Activated T-cell treated with anti-CD3 and anti-CD28 coated beads for 1 hour (primary cell): ENCODE data around the gene EEF1B2.
"Not testable (repeated sequence)": the region's sequence is repeated elsewhere in the genome, so short reads cannot be mapped to it uniquely, and the experiment has no call there.

Experiments
- DNase-seq: peaks from one replicate; pipeline ENCODE4 v3.0.0-alpha.2; 2020; ENCODE audit warnings: low read depth

Gene EEF1B2

GRCh38 chr2:206159346-206160124 is at the start of gene EEF1B2, which contains the start of gene NDUFS1:
TSS of gene EEF1B2 (plus strand) at chr2:206159895. CDS start at chr2:206159980, 85 bp downstream.
TSS of gene NDUFS1 (minus strand) at chr2:206159444. CDS start at chr2:206153678, 5,766 bp downstream.
- peak; percentile 90 for DNase-seq

- no peak for DNase-seq
Observed at GRCh38 chr2:206112108-206112507, 47.6 kb upstream of the EEF1B2 start.

GRCh38 chr2:206112846-206113547 is 46.7 kb upstream of the EEF1B2 start:
- no peak for DNase-seq

DNA sequence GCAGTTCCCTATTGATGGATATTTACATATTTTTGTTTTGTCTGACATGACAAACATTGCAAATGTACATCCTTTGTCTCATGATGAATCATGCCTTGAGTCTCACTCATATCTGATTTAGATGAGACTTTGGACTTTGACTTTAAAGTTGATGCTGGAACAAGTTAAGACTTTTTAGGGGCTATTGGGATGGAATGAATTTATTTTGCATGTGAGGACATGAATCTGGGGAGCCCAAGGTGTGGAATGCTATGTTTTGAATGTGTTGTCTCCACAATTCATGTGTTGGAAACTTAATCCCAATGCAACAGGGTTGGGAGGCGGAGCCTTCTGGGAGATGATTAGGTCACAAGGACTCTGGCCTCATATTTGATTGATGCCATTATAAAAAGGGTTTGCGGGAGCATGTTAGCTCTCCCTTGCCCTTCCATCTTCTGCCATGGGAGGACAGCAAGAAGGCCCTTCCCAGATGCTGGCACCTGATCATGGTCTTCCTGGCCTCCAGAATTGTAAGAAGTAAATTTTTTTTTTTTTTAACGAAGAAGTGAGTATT is 44.6 kb upstream of the EEF1B2 start:
- no peak for DNase-seq

DNA sequence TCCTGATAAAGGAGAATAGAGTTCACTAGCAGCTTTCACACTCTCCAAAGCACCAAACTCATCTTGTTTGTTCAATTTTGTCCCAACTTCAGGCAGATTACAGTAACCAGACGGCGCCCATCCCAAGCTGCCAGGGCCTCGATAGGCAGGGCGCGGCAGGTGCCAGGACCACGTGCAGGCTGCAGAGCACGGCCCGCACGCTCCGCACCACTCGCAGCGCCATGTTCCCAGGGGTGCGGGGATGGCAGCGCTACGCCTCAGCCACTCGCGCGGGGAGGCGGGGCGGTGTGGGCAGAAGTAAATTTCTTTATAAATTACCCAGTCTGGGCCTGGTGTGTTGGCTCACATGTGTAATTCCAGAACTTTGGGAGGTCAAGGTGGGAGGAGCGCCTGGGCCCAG is 43.4 kb upstream of the EEF1B2 start:
- no peak for DNase-seq

DNA sequence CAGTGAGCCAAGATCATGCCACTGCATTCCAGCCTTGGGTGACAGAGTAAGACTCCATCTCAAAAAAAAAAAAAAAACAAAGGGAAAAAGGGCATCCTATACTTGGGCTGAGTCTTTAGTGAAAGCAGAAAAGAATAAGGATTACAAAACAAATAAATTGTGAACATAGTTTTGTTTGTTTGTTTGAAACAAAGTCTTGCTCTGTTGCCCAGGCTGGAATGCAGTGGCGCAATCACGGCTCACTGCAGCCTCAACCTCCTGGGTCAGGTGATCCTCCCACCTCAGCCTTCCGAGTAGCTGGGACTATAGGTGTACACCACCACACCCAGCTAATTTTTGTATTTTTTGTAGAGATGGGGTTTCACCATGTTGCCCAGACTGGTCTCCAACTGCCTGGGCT is 37.1 kb upstream of the EEF1B2 start:
- DNase-seq: not testable (repeated sequence)

- no peak for DNase-seq
Observed at GRCh38 chr2:206125901-206126300, 33.8 kb upstream of the EEF1B2 start.

- no peak for DNase-seq
Observed at GRCh38 chr2:206127656-206128055, 32.0 kb upstream of the EEF1B2 start.

DNA sequence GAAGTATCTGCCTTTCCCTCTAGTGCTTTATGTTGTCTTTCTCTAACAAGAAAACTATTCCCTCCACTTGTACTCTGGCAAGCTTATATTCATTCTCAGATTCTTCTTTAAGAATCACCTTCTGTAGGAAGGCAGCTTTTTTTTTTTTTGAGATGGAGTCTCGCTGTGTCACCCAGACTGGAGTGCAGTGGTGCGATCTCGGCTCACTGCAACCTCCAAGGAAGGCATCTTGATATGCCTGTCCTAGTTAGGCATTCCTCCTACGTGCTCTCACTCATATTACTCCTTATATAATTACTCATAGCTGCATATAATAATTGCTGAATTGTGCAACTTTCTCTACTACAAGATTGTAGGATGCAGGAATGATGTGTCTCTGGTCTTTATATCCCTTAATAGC is 16.2 kb upstream of the EEF1B2 start:
- DNase-seq: no peak

GRCh38 chr2:206144383-206144782 is 15.3 kb upstream of the EEF1B2 start:
- DNase-seq: no peak

- DNase-seq: no peak
Observed at GRCh38 chr2:206145665-206146064, 14.0 kb upstream of the EEF1B2 start.

DNA sequence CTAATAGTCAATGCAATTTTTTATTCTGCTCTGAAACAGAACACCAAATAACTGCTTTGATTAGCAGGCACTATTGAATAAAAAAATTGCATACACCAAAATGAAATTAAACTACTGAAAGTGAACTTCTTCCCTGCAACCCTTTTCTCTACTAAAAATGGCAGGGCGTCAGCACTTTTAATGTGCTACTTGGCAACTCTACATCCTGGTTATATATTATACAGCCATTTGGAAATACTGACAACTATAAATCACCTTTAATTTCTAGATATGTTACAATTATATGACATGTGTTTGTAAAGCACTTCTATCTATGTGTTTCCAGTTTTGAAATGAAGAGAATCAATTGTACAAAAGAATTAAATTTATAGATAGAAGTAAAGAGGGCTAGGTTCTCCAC is 10.4 kb upstream of the EEF1B2 start:
- no peak for DNase-seq

DNA sequence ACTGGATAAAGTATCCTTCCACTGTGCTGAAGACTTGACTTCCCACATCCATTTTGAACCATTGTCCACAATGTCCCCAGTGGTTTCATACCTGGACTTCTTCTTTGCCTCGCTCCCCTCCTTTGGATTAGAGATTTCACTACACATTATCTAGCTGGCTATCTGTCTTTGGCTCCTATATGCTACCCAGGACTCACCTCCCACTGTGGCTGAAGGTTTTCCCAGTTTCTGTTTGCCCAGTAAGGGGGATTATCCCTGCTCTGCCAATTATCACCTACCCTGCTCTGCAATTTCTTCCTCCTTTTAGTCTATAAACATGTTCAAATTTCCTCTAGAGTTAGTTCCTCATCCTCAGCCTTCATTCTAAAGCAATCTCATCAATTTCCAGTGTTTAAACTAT is 9.5 kb upstream of the EEF1B2 start:
- DNase-seq: no peak

DNA sequence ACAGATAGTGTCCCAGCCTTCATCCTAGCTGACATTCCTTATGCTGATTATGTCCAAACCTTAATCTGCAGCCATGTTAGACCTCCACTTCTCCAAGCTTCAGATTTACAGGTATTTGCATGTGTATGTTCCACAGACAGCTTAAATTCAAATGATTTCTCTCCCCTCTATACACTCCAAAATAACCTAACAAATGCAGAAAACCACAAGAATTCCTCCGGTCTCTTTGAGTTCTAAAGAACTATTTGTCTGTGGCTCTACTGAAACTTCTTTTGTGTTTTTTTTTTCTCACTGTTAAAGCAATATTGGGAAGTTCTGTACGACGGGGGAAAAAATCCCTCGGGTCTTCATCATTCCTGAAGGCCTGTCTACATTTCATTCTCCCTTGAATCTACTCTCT is 9.1 kb upstream of the EEF1B2 start:
- DNase-seq: no peak

GRCh38 chr2:206154197-206154596 is 5.5 kb upstream of the EEF1B2 start:
- no peak for DNase-seq

- not testable (repeated sequence) for DNase-seq
Observed at GRCh38 chr2:206157014-206157413, 2.7 kb upstream of the EEF1B2 start.

DNA sequence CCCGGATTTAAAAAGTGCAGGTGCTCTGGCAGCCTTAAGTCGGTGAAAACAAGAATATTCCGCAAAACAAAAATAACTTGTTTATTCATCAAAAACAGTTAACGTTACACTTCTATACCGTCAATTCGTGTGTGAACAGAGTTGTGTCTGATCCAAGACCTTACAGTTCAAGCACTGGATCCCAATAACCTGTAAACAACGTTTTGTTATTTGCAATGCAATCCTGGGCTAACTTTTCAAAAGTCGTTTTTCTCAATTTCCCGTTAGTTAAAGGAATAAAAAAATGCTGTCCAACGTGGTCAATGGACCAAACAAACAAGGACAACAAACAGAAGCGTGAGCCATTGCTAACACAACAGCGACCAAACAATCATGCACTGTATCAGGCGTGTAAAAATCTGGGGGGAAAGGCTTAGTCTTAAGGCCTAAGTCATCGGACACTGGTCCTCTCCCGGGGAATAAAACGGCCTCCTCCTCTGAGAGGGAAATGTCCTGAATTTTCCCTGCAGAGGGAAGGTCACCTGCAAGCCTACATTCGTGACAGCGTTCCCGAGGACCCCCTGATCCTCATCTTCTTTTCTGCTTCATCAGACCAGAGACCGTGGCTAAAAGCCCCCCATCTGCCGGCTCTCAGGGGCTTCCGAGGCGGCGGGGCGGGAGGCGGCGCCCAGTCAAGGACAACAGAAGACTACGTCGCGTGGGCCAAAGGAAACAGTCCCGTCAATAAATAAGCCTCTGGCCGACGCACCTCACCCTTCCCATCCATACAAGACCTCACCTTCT is 941 bp upstream of the EEF1B2 start:
- no peak for DNase-seq

DNA sequence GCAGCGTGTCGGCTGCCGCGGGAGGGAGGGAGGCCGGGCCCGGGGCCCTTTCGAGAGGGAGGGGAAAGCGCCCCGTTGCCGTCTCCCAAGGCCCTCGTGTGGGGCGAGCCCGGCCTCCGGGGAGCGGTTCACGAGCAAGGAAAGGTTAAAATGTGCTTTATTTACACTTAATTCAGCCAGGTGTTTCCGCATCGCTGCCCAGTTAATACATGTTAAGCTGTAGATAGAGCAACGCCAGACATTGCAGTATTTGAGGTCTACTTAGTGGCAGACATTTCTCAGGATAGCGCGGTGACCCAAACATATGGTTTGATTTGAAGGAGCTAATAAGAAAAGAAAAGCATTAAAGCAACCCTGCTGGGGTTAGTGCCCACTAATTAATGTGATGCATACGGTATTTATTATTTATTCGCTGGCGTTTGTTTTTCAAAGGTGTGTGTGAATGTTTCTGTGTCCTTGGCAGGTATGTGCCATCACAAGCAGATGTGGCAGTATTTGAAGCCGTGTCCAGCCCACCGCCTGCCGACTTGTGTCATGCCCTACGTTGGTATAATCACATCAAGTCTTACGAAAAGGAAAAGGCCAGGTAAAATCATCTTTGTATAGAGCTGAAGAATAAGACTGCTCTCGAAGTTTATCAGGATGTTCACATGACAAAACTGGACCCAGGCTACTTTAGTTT is 571 bp downstream of the EEF1B2 start:
- DNase-seq: peak; percentile 54

- no peak for DNase-seq
Observed at GRCh38 chr2:206160807-206161179, 1.1 kb downstream of the EEF1B2 start.

DNA sequence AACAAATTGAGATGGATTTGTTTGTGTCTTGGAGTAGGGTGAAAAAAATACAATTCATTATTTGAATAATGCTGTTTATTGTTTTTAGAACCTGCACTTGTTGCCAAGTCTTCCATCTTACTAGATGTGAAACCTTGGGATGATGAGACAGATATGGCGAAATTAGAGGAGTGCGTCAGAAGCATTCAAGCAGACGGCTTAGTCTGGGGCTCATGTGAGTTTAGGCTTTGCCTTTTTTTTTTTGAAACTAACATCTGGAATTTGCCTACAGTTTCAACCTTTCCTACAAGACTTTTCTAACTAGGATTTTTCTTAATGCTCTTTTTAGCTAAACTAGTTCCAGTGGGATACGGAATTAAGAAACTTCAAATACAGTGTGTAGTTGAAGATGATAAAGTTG is 2.7 kb downstream of the EEF1B2 start:
- not testable (repeated sequence) for DNase-seq

- no peak for DNase-seq
Observed at GRCh38 chr2:206163251-206163880, 3.7 kb downstream of the EEF1B2 start.
